ENCODE data around the gene STK39.

Gene STK39

GRCh38 chr2:168037778-168038177 lies 209.6 kb downstream of the STK39 start:
- no peak for DNase-seq

DNA sequence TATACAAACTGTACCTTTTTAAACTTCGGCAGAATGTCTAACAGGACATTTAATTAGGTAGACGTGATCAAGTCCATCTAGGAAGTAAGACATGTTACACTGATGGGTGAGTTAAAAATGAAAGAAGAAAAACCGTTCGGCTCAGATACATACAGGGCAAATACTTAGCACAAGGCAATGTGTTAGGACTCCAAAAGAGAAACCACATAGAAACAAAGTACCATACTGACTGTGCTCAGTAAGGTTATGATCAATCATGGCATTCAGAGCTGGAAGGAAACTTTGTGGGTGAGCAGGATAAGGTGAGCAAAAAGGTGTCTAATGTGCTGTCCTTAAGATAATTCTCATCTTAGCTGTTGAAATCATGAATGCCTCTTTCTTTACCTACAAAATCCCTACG lies 211.9 kb downstream of the STK39 start:
- no peak for DNase-seq

- DNase-seq: no peak
Measured at GRCh38 chr2:168034616-168035015, 212.8 kb downstream of the STK39 start.

DNA sequence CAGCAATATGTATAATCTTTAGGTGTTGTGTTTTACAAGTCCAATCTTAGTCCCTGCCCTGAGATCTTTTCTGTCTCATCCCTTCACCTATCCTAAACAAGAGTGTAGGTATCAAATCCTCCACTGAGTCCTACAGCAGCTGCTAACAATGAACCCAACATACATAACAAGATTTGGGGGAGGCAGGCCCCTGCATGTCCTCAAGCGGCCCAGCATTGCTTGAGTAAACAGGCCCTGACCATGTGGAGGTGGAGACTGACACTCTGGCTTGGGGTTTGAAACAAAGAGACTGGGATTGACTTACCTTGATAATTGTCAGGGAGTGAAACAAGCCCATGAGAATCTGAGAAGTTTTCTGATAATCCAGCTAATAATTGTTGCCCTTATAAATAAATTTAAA lies 213.4 kb downstream of the STK39 start:
- no peak for DNase-seq

GRCh38 chr2:168032091-168032490 lies 215.3 kb downstream of the STK39 start:
- no peak for DNase-seq

- no peak for DNase-seq
Measured at GRCh38 chr2:168030862-168031624, 216.4 kb downstream of the STK39 start.

DNA sequence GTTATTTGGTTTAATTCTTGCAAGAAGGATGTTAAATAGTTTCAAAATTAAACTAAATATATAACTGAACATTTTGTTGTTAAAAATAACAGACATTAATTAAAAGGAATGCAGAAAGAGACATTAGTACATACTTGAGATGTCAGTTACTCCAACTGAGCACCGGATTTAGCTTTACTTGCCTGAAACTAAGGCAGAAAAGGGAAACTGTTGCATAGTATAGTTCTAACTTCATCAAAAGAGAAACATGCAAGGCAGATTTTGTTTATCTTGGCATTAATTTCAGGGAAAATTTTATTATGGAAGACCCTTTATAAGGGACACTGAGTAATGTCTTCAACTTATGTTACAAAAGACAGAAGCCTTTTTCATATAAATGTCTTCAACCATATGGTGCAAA lies 218.3 kb downstream of the STK39 start:
- DNase-seq: no peak

DNA sequence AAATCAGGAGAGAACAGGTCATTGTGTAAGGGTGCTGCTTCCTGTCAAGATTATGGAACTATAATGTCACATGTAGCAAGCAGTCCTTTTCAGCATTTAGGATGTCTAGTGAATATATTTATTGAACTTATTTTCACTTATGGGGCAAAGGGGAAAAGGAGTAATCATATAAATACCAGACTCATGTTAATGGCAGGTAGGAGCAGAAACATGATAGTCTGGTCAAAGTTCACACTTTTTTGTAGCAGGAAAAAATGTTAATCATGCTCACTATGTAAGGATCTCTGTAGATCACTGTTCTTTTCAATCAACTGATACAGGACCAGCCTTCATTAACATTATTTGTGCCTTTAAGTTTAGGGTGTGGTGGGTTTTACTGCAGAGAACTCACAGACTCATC lies 219.0 kb downstream of the STK39 start:
- DNase-seq: no peak

DNA sequence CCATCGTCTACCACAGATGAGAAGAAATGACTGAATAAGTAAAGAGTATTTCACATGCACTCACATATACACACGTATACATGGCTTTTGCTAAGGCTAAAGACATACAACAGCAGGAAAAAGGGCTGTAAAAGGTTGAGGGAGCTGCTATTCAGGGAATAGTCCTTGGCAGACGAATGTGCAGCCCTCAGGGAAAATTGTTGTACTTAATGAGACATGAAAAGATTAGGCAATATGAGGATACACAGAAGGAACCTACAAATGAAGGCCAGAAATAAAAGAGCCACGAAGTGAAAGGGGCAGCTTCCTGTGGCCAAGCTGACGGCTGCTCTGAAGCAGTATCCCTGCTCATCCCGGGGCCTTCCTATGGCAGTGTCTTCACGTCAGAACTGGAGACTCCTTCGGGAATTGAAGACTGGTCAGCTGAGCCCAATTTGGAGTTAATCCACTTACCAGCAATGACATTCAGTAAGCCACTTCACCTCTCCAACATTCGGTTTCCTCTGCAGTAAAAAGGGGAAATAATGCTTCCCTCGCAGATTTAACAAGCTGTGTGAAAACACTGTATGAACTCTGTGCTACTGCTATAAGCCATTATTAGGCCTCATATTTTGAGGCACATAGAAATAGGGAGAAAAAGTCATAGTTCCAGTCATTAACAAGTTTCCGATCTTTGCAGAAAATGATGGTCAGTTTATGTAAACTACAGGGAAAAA lies 221.8 kb downstream of the STK39 start:
- DNase-seq: no peak

DNA sequence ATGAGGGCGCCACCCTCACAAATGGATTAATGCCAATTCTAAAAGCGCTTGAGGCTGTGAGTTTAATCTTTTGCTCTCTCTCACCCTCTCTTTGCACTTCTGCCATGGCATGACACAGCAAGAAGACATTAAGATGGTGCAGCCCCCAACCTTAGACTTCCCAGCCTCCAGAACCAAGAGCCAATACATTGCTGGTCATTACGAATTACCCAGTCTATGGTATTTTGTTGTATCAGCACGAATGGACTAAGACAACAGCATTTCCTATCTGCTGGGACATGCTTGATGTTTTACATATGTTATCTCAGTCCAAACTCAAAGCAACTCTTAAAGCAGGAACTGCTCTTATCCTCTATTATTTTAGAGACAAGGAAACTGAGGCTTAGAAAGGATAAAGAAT lies 222.9 kb downstream of the STK39 start:
- no peak for DNase-seq

DNA sequence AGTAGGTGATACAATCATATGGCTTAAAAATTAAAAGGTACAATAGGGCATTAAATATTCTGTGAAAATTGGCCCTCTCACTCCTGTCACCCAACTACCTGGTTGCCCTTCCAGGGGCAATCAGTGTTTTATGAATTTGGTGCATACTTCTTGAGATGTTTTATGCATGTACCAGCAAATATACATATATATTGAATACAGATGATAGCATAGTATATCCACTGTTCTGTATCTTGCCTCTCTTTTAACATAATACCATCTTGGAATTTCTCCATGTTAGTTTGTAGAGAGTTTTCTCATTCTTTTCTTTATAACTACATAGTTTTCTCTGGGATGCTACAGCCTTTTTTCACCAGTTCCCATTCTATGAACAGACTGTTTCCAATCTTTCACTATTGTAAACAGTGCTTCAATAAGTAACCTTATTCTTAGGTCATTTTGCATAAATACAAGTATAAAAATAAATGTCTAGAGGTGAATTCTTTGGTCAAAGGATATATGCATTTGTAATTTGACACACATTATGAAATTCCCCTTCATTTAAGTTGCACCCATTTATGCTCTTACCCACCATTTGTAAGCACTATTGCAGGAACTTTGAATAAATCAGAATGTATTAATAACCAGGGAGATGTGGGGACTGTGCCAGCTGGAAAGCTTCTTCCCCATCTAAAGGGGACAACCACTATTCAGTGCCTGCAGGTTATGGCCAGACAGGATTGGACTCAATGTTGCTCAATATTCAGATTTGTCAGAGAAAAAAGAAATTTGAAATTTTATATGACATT lies 225.4 kb downstream of the STK39 start:
- no peak for DNase-seq

- DNase-seq: no peak
Measured at GRCh38 chr2:168015274-168015953, 232.0 kb downstream of the STK39 start.

GRCh38 chr2:168009900-168010299 lies 237.5 kb downstream of the STK39 start:
- no peak for DNase-seq

GRCh38 chr2:168008646-168009195 lies 238.7 kb downstream of the STK39 start:
- no peak for DNase-seq

DNA sequence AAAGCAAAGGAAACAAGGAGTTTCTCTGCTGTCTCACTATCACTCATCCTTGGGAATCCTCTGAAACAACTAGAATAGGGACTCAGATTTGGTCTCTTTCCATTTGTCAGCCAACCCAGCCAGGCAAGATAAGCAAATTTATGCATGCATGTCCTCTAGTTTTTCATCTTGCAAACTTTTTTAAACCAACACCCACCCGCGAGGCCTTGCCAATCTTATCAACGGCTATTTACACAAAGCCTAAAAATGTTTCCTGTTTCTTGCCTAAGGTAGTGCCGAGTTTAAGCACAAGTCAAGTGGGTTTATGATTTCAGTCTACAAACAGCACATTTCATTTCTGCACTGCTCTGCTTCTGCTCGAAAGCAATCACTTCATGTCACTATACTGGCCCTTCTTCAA lies 240.9 kb downstream of the STK39 start:
- no peak for DNase-seq

- DNase-seq: no peak
Measured at GRCh38 chr2:168005586-168005985, 241.8 kb downstream of the STK39 start.

DNA sequence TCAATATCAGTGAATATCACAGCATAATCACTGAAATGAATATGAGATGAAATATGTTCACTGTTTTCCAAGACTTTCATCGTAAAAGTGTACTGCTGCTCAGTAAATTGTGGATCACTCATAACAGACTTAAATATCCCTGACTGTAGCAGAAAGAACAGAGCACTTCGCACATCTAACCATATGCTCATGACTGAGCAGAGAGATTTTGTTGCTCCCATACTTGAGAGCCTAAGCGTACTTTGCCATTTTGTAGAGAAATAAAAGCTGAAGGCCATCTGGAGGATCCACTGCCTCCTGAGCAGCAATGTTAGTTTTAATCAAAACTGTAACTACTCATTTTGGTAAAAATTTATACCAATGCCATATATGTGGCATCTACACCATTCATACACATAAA lies 243.5 kb downstream of the STK39 start:
- no peak for DNase-seq

DNA sequence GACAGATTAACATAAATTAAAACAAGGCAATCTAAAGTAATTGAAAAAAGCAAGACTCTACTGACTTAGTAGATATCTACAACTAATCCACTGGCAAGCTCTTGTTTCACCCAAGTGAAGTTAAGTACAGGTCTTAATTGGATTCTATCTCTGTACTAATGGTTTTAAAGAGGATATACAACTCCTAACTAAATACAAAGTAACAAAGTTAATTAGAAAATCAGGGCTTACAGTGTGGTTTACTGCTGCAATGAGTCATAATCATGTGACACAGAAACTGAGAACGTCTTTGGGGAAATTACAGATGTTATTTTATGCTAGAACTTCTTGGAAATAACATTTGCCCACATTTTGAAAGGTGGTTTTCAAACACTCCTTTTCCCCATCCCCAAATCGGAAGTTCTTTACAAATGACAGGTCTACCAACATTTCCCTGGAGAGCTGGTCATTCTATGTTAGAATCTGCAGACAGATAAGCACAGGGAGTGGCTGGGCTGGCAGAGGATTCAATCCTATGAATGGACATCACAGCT lies 245.3 kb downstream of the STK39 start:
- DNase-seq: no peak

- no peak for DNase-seq
Measured at GRCh38 chr2:167992278-167992677, 255.1 kb downstream of the STK39 start.

DNA sequence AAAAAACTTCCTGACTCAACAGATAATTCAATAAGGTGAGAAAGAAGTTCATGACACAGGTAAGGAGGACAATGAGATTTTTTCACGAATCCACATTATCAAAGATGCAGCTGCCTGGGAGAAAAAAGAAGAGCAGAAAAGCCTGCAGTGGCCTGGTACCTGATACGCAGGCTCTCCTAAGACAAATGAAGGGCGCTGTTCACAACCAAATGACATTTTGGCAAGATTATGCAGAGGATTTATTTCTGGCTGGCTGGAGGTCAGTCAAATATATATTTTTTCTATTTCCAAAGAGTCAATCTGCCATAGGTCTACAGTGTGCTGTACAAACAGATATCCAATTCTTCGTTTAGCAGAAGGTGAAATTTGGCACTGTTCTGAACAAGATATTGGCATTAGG lies 257.3 kb downstream of the STK39 start:
- no peak for DNase-seq

- no peak for DNase-seq
Measured at GRCh38 chr2:167988296-167988695, 259.1 kb downstream of the STK39 start.

- DNase-seq: no peak
Measured at GRCh38 chr2:167987558-167987957, 259.8 kb downstream of the STK39 start.

DNA sequence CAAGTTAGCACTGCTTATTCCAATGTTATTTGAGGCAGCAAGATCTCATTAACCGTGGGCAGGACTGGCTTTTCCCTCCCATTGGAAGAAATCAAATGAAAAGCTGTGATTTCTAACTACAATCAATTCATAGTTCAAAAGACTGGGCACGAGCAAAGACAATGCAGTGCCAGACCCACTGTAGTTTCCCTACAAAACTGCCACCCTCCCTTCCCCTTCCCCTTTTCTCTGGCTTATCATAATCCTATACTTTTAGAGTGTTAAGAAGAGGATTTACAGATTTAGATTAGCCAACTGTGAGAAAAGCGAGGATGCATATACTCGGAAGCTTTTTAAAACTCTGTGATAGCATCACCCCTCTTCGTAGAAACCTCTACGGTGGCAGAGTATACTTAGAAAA lies 260.4 kb downstream of the STK39 start:
- DNase-seq: no peak
